ENCODE data around the gene RHOXF2.

RHOXF2 gene

DNA sequence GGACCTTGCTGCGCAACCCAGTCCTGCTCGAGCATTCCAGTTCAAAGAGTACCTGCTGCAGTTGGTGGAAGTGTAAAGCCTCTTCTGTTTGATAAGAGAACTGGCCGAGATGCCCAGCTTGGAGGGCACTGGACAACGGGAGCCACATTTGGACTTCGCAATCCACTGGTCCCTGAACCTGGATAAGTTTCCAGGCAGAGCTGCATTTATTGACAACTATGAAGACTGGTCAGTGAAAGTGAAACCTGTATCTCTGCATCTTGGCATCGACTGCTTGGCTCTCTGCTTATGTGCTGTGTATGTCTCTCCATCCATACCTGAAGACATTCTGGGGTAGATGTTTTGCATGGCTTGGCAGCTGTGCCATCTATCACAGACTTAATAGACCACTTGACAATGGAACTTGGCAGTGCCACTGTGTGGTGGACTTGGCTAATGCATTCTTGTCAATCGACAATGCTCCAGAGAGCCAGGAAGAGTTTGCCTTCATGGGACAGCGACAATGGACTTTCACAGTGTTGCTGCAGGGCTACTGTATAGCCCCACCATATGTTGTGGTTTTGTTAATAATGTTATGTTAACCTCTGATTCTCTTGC lies 48.7 kb downstream of the RHOXF2 start:
- no peaks in the 10 kb centered on the region for H3K9me3 ChIP-seq
- no peak for DNase-seq
- H3K4me1 ChIP-seq: no peaks in the 10 kb centered on the region
- H3K27me3 ChIP-seq: no peaks in the 10 kb centered on the region
- no peak overlapping the region for H3K4me3 ChIP-seq (ENCODE audit: low read depth, low read length)
- no peak for TF ChIP-seq CTCF (IDR thresholded peaks at IDR 0.05; ENCODE audit: low read depth, low read length)
- H3K36me3 ChIP-seq: no peaks in the 10 kb centered on the region

GRCh38 chrX:120213438-120214265 lies 55.2 kb downstream of the RHOXF2 start:
- Histone ChIP-seq H3K9me3 (no peaks in the 10 kb centered on the region), H3K4me1 (no peaks in the 10 kb centered on the region), H3K4me3 (ENCODE audit: low read depth, low read length) (no peak overlapping the region), H3K36me3 (no peaks in the 10 kb centered on the region), H3K27me3 (no peaks in the 10 kb centered on the region)
- DNase-seq: peak; percentile 65
- peak; percentile 83 for TF ChIP-seq CTCF (IDR thresholded peaks at IDR 0.05; ENCODE audit: low read depth, low read length)
